ENCODE data around the gene TBC1D10B.

DNA sequence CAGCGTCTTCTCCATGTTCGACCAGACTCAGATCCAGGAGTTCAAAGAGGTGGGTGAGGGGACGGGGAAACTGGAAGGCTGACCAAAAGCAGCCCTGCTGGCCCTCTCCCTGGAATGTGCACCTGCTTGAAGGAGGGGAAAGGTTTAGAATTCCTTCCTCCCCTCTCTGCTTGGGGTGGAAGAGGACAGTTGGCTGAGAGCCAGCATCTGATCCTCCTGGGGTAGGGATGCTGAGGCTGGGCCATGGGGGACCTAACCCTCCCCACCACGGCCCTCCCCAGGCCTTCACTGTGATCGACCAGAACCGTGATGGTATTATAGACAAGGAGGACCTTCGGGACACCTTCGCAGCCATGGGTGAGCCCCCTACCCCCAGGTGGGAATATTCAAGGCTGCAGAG lies 5.6 kb upstream of the TBC1D10B start:
- TF ChIP-seq EZH2phosphoT487 (IDR thresholded peaks at IDR 0.05) = no peak
- no peak for TF ChIP-seq EZH2 (IDR thresholded peaks at IDR 0.05)
- TF ChIP-seq CTCF (IDR thresholded peaks at IDR 0.05) = no peak

Measured in neural progenitor cell (in vitro differentiated cells).